Measurements from ENCODE around the gene PPARA.

PPARA gene

GRCh38 chr22:46163557-46163888 lies 13.2 kb downstream of the PPARA start:
- H3K27ac ChIP-seq (replicated peaks; ENCODE audit: low read length) = no peak overlapping the region
- H3K4me1 ChIP-seq (ENCODE audit: control insufficient read depth in 2 of 2, insufficient read depth in 1 of 2, low read depth in 1 of 2, low read length in 2 of 2) = no peaks in the 10 kb centered on the region
- no peak overlapping the region for H3K4me2 ChIP-seq (ENCODE audit: insufficient read depth, low read length, poor library complexity, severe bottlenecking)
- H4K91ac ChIP-seq (ENCODE audit: low read depth, low read length, poor library complexity) = no peak overlapping the region
- no peak overlapping the region for H3K9ac ChIP-seq (ENCODE audit: low read depth, low read length, poor library complexity)
- H2BK5ac ChIP-seq (ENCODE audit: low read length) = no peak overlapping the region
- no peak overlapping the region for H2AK5ac ChIP-seq (ENCODE audit: low read depth, low read length)
- no peak overlapping the region for H3K4me3 ChIP-seq (ENCODE audit: low read length in 2 of 2)
- H3K36me3 ChIP-seq (replicated peaks in 1 of 2; ENCODE audit: control insufficient read depth in 2 of 2, insufficient read depth in 2 of 2, low read length in 2 of 2) = no peaks in the 10 kb centered on the region
- no peak overlapping the region for H2AFZ ChIP-seq (ENCODE audit: low read length)
- H3K27me3 ChIP-seq (ENCODE audit: control insufficient read depth in 3 of 3, insufficient read depth in 3 of 3, low read depth in 1 of 3, low read length in 3 of 3) = no peaks in the 10 kb centered on the region
- H3K4ac ChIP-seq (ENCODE audit: low read length) = no peak overlapping the region
- DNase-seq (ENCODE audit: low spot score) = no peak
- no peak overlapping the region for H3K23ac ChIP-seq (ENCODE audit: low read depth, low read length, poor library complexity)
- no peaks in the 10 kb centered on the region for H3K9me3 ChIP-seq (replicated peaks in 1 of 2; ENCODE audit: control insufficient read depth in 2 of 2, insufficient read depth in 1 of 2, low read depth in 1 of 2, low read length in 2 of 2)
- no peak overlapping the region for H4K8ac ChIP-seq (ENCODE audit: low read depth, low read length)
- H2BK12ac ChIP-seq (ENCODE audit: low read length) = no peak overlapping the region
- H2BK15ac ChIP-seq (ENCODE audit: low read length) = no peak overlapping the region
- H2BK120ac ChIP-seq (ENCODE audit: low read depth, low read length) = no peak overlapping the region
- WGBS, 2 donors (ENCODE audit: extremely low coverage in 2 of 2, insufficient read length in 2 of 2, insufficient replicate concordance in 1 of 2) = no CpG with 5 or more reads among the region's 11 CpGs
- H3K14ac ChIP-seq (ENCODE audit: low read length) = no peak overlapping the region
- H3K18ac ChIP-seq (ENCODE audit: low read length) = no peak overlapping the region
- no peaks in the 10 kb centered on the region for H3K79me1 ChIP-seq (ENCODE audit: low read depth, low read length)

GRCh38 chr22:46165977-46166376 lies 15.7 kb downstream of the PPARA start:
- no peak overlapping the region for H4K8ac ChIP-seq (ENCODE audit: low read depth, low read length)
- no peak overlapping the region for H3K14ac ChIP-seq (ENCODE audit: low read length)
- H2BK5ac ChIP-seq (ENCODE audit: low read length) = no peak overlapping the region
- H3K18ac ChIP-seq (ENCODE audit: low read length) = no peak overlapping the region
- H3K79me1 ChIP-seq (ENCODE audit: low read depth, low read length) = no peaks in the 10 kb centered on the region
- H3K27ac ChIP-seq (replicated peaks; ENCODE audit: low read length) = no peak overlapping the region
- H3K4ac ChIP-seq (ENCODE audit: low read length) = no peak overlapping the region
- no peaks in the 10 kb centered on the region for H3K27me3 ChIP-seq (ENCODE audit: control insufficient read depth in 3 of 3, insufficient read depth in 3 of 3, low read depth in 1 of 3, low read length in 3 of 3)
- no peak overlapping the region for H2AFZ ChIP-seq (ENCODE audit: low read length)
- WGBS, 2 donors (ENCODE audit: extremely low coverage in 2 of 2, insufficient read length in 2 of 2, insufficient replicate concordance in 1 of 2) = no CpG with 5 or more reads among the region's 3 CpGs
- H3K4me1 ChIP-seq (ENCODE audit: control insufficient read depth in 2 of 2, insufficient read depth in 1 of 2, low read depth in 1 of 2, low read length in 2 of 2) = no peaks in the 10 kb centered on the region
- H3K9me3 ChIP-seq (replicated peaks in 1 of 2; ENCODE audit: control insufficient read depth in 2 of 2, insufficient read depth in 1 of 2, low read depth in 1 of 2, low read length in 2 of 2) = no peaks in the 10 kb centered on the region
- no peak for DNase-seq (ENCODE audit: low spot score)
- no peak overlapping the region for H3K4me3 ChIP-seq (ENCODE audit: low read length in 2 of 2)
- no peak overlapping the region for H2AK5ac ChIP-seq (ENCODE audit: low read depth, low read length)
- H2BK12ac ChIP-seq (ENCODE audit: low read length) = no peak overlapping the region
- H3K23ac ChIP-seq (ENCODE audit: low read depth, low read length, poor library complexity) = no peak overlapping the region
- H4K91ac ChIP-seq (ENCODE audit: low read depth, low read length, poor library complexity) = no peak overlapping the region
- H2BK120ac ChIP-seq (ENCODE audit: low read depth, low read length) = no peak overlapping the region
- no peak overlapping the region for H3K4me2 ChIP-seq (ENCODE audit: insufficient read depth, low read length, poor library complexity, severe bottlenecking)
- H3K36me3 ChIP-seq (replicated peaks in 1 of 2; ENCODE audit: control insufficient read depth in 2 of 2, insufficient read depth in 2 of 2, low read length in 2 of 2) = no peaks in the 10 kb centered on the region
- no peak overlapping the region for H2BK15ac ChIP-seq (ENCODE audit: low read length)
- no peak overlapping the region for H3K9ac ChIP-seq (ENCODE audit: low read depth, low read length, poor library complexity)

- H2AK5ac ChIP-seq (ENCODE audit: low read depth, low read length) = no peak overlapping the region
- no peak for DNase-seq (ENCODE audit: low spot score)
- H3K4me1 ChIP-seq (ENCODE audit: control insufficient read depth in 2 of 2, insufficient read depth in 1 of 2, low read depth in 1 of 2, low read length in 2 of 2) = no peaks in the 10 kb centered on the region
- H3K36me3 ChIP-seq (replicated peaks in 1 of 2; ENCODE audit: control insufficient read depth in 2 of 2, insufficient read depth in 2 of 2, low read length in 2 of 2) = no peaks in the 10 kb centered on the region
- H3K23ac ChIP-seq (ENCODE audit: low read depth, low read length, poor library complexity) = no peak overlapping the region
- H2BK120ac ChIP-seq (ENCODE audit: low read depth, low read length) = no peak overlapping the region
- WGBS, 2 donors (ENCODE audit: extremely low coverage in 2 of 2, insufficient read length in 2 of 2, insufficient replicate concordance in 1 of 2) = no CpG with 5 or more reads among the region's 1 CpG
- no peak overlapping the region for H3K4me2 ChIP-seq (ENCODE audit: insufficient read depth, low read length, poor library complexity, severe bottlenecking)
- H3K4me3 ChIP-seq (ENCODE audit: low read length in 2 of 2) = no peak overlapping the region
- no peaks in the 10 kb centered on the region for H3K27me3 ChIP-seq (ENCODE audit: control insufficient read depth in 3 of 3, insufficient read depth in 3 of 3, low read depth in 1 of 3, low read length in 3 of 3)
- H3K9ac ChIP-seq (ENCODE audit: low read depth, low read length, poor library complexity) = no peak overlapping the region
- no peak overlapping the region for H2AFZ ChIP-seq (ENCODE audit: low read length)
- H2BK5ac ChIP-seq (ENCODE audit: low read length) = no peak overlapping the region
- H3K9me3 ChIP-seq (replicated peaks in 1 of 2; ENCODE audit: control insufficient read depth in 2 of 2, insufficient read depth in 1 of 2, low read depth in 1 of 2, low read length in 2 of 2) = no peaks in the 10 kb centered on the region
- H3K14ac ChIP-seq (ENCODE audit: low read length) = no peak overlapping the region
- no peak overlapping the region for H3K27ac ChIP-seq (replicated peaks; ENCODE audit: low read length)
- H4K91ac ChIP-seq (ENCODE audit: low read depth, low read length, poor library complexity) = no peak overlapping the region
- no peak overlapping the region for H3K18ac ChIP-seq (ENCODE audit: low read length)
- H3K4ac ChIP-seq (ENCODE audit: low read length) = no peak overlapping the region
- H2BK15ac ChIP-seq (ENCODE audit: low read length) = no peak overlapping the region
- H3K79me1 ChIP-seq (ENCODE audit: low read depth, low read length) = peaks cover 2% of the 10 kb centered on the region
- H4K8ac ChIP-seq (ENCODE audit: low read depth, low read length) = no peak overlapping the region
- no peak overlapping the region for H2BK12ac ChIP-seq (ENCODE audit: low read length)
Observed at GRCh38 chr22:46169628-46170027, 19.3 kb downstream of the PPARA start.

- Histone ChIP-seq H3K4me1 (ENCODE audit: control insufficient read depth in 2 of 2, insufficient read depth in 1 of 2, low read depth in 1 of 2, low read length in 2 of 2) (no peaks in the 10 kb centered on the region), H3K27me3 (ENCODE audit: control insufficient read depth in 3 of 3, insufficient read depth in 3 of 3, low read depth in 1 of 3, low read length in 3 of 3) (no peaks in the 10 kb centered on the region), H2AK5ac (ENCODE audit: low read depth, low read length) (no peak overlapping the region), H3K79me1 (ENCODE audit: low read depth, low read length) (peaks cover 2% of the 10 kb centered on the region), H3K18ac (ENCODE audit: low read length) (no peak overlapping the region), H4K91ac (ENCODE audit: low read depth, low read length, poor library complexity) (no peak overlapping the region), H3K9ac (ENCODE audit: low read depth, low read length, poor library complexity) (no peak overlapping the region), H3K9me3 (replicated peaks in 1 of 2; ENCODE audit: control insufficient read depth in 2 of 2, insufficient read depth in 1 of 2, low read depth in 1 of 2, low read length in 2 of 2) (no peaks in the 10 kb centered on the region), H2BK15ac (ENCODE audit: low read length) (no peak overlapping the region), H3K36me3 (replicated peaks in 1 of 2; ENCODE audit: control insufficient read depth in 2 of 2, insufficient read depth in 2 of 2, low read length in 2 of 2) (no peaks in the 10 kb centered on the region), H3K4me2 (ENCODE audit: insufficient read depth, low read length, poor library complexity, severe bottlenecking) (no peak overlapping the region), H3K14ac (ENCODE audit: low read length) (no peak overlapping the region), H3K27ac (replicated peaks; ENCODE audit: low read length) (no peak overlapping the region), H3K23ac (ENCODE audit: low read depth, low read length, poor library complexity) (no peak overlapping the region), H2BK5ac (ENCODE audit: low read length) (no peak overlapping the region), H3K4ac (ENCODE audit: low read length) (no peak overlapping the region), H4K8ac (ENCODE audit: low read depth, low read length) (no peak overlapping the region), H2BK120ac (ENCODE audit: low read depth, low read length) (no peak overlapping the region), H2AFZ (ENCODE audit: low read length) (no peak overlapping the region), H3K4me3 (ENCODE audit: low read length in 2 of 2) (no peak overlapping the region), H2BK12ac (ENCODE audit: low read length) (no peak overlapping the region)
- DNase-seq (ENCODE audit: low spot score) = no peak
- WGBS, 2 donors (ENCODE audit: extremely low coverage in 2 of 2, insufficient read length in 2 of 2, insufficient replicate concordance in 1 of 2) = no CpG with 5 or more reads among the region's 8 CpGs
Observed at GRCh38 chr22:46171940-46172339, 21.6 kb downstream of the PPARA start.
